H9 (cell line): ENCODE data around the gene DCANP1. TPM values are rescaled to one million over a fixed set of nuclear protein-coding genes. Genes with fewer than 3 reads are reported as not detected.

Source experiments
- DNase-seq: peaks from one replicate; pipeline ENCODE4 v3.0.0-alpha.2; 2017
- H2AFZ ChIP-seq: one replicate; pipeline ENCODE4 v1.6.1; 2013; ENCODE audit warnings: mild to moderate bottlenecking, low read length, control low read depth, moderate library complexity
- H2AK5ac ChIP-seq: 2 replicates; pipeline ENCODE4 v1.6.1; 2013; ENCODE audit warnings: low read length, control low read depth, mixed read lengths; ENCODE audit not compliant: insufficient read length
- H2BK120ac ChIP-seq: one replicate; pipeline ENCODE4 v1.6.1; 2013; ENCODE audit warnings: low read depth, mild to moderate bottlenecking, low read length, control low read depth, inconsistent platforms; ENCODE audit not compliant: poor library complexity, severe bottlenecking
- H2BK12ac ChIP-seq: 2 replicates; pipeline ENCODE4 v1.6.1; 2013; ENCODE audit warnings: low read length, control low read depth, mixed read lengths, low read depth; ENCODE audit not compliant: insufficient read length
- H2BK15ac ChIP-seq: 2 replicates; pipeline ENCODE4 v1.6.1; 2013; ENCODE audit warnings: low read depth, low read length, control low read depth
- H2BK20ac ChIP-seq: one replicate; pipeline ENCODE4 v1.6.1; 2013; ENCODE audit warnings: low read depth, mild to moderate bottlenecking, low read length, control low read depth, inconsistent platforms; ENCODE audit not compliant: poor library complexity, severe bottlenecking
- H2BK5ac ChIP-seq: 2 replicates; pipeline ENCODE4 v1.6.1; 2013; ENCODE audit warnings: low read length, control low read depth, mixed read lengths; ENCODE audit not compliant: insufficient read length
- H3K14ac ChIP-seq: 2 replicates; pipeline ENCODE4 v1.6.1; 2013; ENCODE audit warnings: low read length, control low read depth; ENCODE audit not compliant: insufficient read depth
- H3K18ac ChIP-seq: 2 replicates; pipeline ENCODE4 v1.6.1; 2013; ENCODE audit warnings: low read depth, mild to moderate bottlenecking, mixed read lengths, low read length, control low read depth; ENCODE audit not compliant: insufficient read length
- H3K23ac ChIP-seq: 2 replicates; pipeline ENCODE4 v1.6.1; 2013; ENCODE audit warnings: low read length, control low read depth, mixed read lengths, low read depth; ENCODE audit not compliant: insufficient read length
- H3K23me2 ChIP-seq: 2 replicates; pipeline ENCODE4 v1.6.1; 2013; ENCODE audit warnings: low read depth, mild to moderate bottlenecking, mixed read lengths, low read length, control low read depth; ENCODE audit not compliant: insufficient read length, poor library complexity, severe bottlenecking
- H3K27ac ChIP-seq: 2 replicates; pipeline ENCODE4 v1.5.1; 2013; ENCODE audit warnings: low read length, control low read depth, mixed read lengths, low read depth; ENCODE audit not compliant: insufficient read length
- H3K27me3 ChIP-seq: 2 replicates; pipeline ENCODE4 v1.6.1; 2013; ENCODE audit warnings: low read length, control low read depth, inconsistent platforms; ENCODE audit not compliant: insufficient read depth
- H3K4ac ChIP-seq: 2 replicates; pipeline ENCODE4 v1.6.1; 2013; ENCODE audit warnings: low read depth, mild to moderate bottlenecking, control low read depth, inconsistent platforms, low read length, moderate library complexity
- H3K4me1 ChIP-seq: 2 replicates; pipeline ENCODE4 v1.6.1; 2013; ENCODE audit warnings: low read length, control low read depth, inconsistent platforms; ENCODE audit not compliant: insufficient read depth
- H3K4me2 ChIP-seq: 2 replicates; pipeline ENCODE4 v1.6.1; 2013; ENCODE audit warnings: low read length, control low read depth, mixed read lengths; ENCODE audit not compliant: insufficient read length, insufficient read depth
- H3K56ac ChIP-seq: 2 replicates; pipeline ENCODE4 v1.6.1; 2013; ENCODE audit warnings: low read depth, mild to moderate bottlenecking, mixed read lengths, low read length, control low read depth; ENCODE audit not compliant: insufficient read length
- H3K79me1 ChIP-seq: 2 replicates; pipeline ENCODE4 v1.6.1; 2013; ENCODE audit warnings: low read depth, mild to moderate bottlenecking, moderate library complexity, low read length, control low read depth, inconsistent platforms; ENCODE audit not compliant: insufficient read depth, poor library complexity, severe bottlenecking
- H3K79me2 ChIP-seq: 2 replicates; pipeline ENCODE4 v1.6.1; 2013; ENCODE audit warnings: low read length, control low read depth, inconsistent platforms; ENCODE audit not compliant: insufficient read depth
- H3K9ac ChIP-seq: 2 replicates; pipeline ENCODE4 v1.6.1; 2013; ENCODE audit warnings: low read length, control low read depth, mixed read lengths; ENCODE audit not compliant: insufficient read length; ENCODE audit errors: extremely low read depth
- H3K9me3 ChIP-seq: one replicate; pipeline ENCODE4 v1.6.1; 2013; ENCODE audit warnings: low read depth, low read length, inconsistent platforms; ENCODE audit not compliant: control insufficient read depth
- H3T11ph ChIP-seq: one replicate; pipeline ENCODE4 v1.6.1; 2013; ENCODE audit warnings: mild to moderate bottlenecking, low read length, control low read depth, inconsistent platforms
- H4K20me1 ChIP-seq: one replicate; pipeline ENCODE4 v1.6.1; 2013; ENCODE audit not compliant: control insufficient read depth, insufficient read length, insufficient read depth
- H4K5ac ChIP-seq: 2 replicates; pipeline ENCODE4 v1.6.1; 2013; ENCODE audit warnings: low read depth, mild to moderate bottlenecking, mixed read lengths, low read length, control low read depth; ENCODE audit not compliant: insufficient read length
- H4K8ac ChIP-seq: replicated peaks from 2 replicates; pipeline ENCODE4 v1.6.1; 2013; ENCODE audit warnings: low read length, control low read depth, mixed read lengths, low read depth; ENCODE audit not compliant: insufficient read length
- H4K91ac ChIP-seq: 2 replicates; pipeline ENCODE4 v1.6.1; 2013; ENCODE audit warnings: low read depth, mild to moderate bottlenecking, moderate library complexity, mixed read lengths, low read length, control low read depth; ENCODE audit not compliant: insufficient read length
- H3K27ac Mint-ChIP-seq, 3 experiments: 2 replicates in 2 of 3; 3 replicates in 1 of 3; pipeline ENCODE4 v1.8.0; 2020 to 2021; ENCODE audit warnings: mixed read lengths in 3 of 3, mild to moderate bottlenecking in 1 of 3, moderate library complexity in 1 of 3
- H3K27me3 Mint-ChIP-seq: 2 replicates; pipeline ENCODE4 v1.8.0; 2021; ENCODE audit warnings: low read depth, mild to moderate bottlenecking, moderate library complexity, mixed read lengths
- H3K36me3 Mint-ChIP-seq, 3 experiments: 2 replicates in 2 of 3; 3 replicates in 1 of 3; pipeline ENCODE4 v1.8.0; 2020 to 2021; ENCODE audit warnings: low read depth in 3 of 3, mixed read lengths in 3 of 3; ENCODE audit not compliant: insufficient read depth in 1 of 3
- H3K4me1 Mint-ChIP-seq, 2 experiments: 2 replicates each; pipeline ENCODE4 v1.8.0; 2020; ENCODE audit warnings: mixed read lengths in 2 of 2
- H3K4me3 Mint-ChIP-seq, 2 experiments: 2 replicates in 1 of 2; 3 replicates in 1 of 2; pipeline ENCODE4 v1.8.0; 2020 to 2021; ENCODE audit warnings: mild to moderate bottlenecking in 2 of 2, mixed read lengths in 2 of 2, moderate library complexity in 1 of 2
- H3K9me3 Mint-ChIP-seq, 2 experiments: 2 replicates in 1 of 2; 3 replicates in 1 of 2; pipeline ENCODE4 v1.8.0; 2020; ENCODE audit warnings: mild to moderate bottlenecking in 2 of 2, mixed read lengths in 2 of 2, moderate library complexity in 1 of 2
- CTCF ChIP-seq: fragments of 200-600 bp; sonication (generic); conservative IDR thresholded peaks from 3 replicates; pipeline ENCODE4 v1.8.0; 2021; ENCODE audit warnings: antibody characterized with exemption, mild to moderate bottlenecking
- WGBS: extraction: QIAGEN DNeasy Blood & Tissue Kit; methylation state at CpG from one replicate; pipeline ENCODE4 v1.1.7; 2013; ENCODE audit warnings: missing lambda C conversion rate, low lambda C conversion rate, mixed read lengths; ENCODE audit not compliant: insufficient read length; ENCODE audit errors: extremely low coverage; 5-methylcytosine and 5-hydroxymethylcytosine counted together
- total RNA-seq: library from RNA; stranded (reverse); gene quantifications from 2 replicates; pipeline ENCODE4 v1.2.1, GENCODE V29; 2021

Gene DCANP1
- total RNA-seq, 1 experiment from 2014 or later, result not detected

DNA sequence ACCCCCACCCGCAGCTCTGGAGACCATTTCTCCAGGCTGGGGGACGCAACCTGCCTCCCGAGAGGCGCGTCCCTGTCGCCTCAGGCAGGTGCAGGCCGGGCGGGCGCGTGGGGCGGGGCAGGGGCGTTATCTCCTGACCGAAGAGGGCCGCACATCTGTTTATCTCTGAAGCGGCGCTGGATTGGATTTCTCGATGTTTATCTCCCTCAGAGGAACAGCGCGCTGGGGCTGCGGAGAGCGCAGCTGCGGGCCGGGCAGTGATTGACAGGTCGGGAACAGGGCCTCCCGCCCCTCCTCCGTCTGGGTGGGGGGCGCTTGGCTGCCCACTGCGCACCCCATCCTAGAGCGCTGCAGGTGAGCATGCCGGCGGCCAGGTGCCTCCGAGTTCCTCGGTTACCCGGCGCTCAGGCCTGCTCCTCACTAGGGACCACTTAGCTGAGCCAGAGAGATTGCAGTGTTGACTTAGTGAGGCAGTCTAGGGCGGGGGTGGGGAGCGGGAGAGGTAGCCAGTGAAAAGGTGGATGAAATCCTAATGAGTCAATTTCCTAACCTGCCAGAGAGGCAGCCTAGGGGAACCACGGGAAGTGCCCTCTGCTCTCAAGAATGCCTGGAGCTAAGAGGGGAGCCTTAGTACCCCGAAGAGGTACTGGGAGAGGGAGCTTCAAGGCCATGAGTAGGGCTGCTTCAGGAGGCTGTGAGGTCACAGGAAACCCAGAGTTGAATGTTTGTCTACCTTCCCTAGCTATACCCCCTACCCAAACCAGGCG, 44.6 kb upstream of the DCANP1 start:
- H3K4me1 Mint-ChIP-seq, result peaks cover 43 to 59% of the 10 kb centered on the region in 2 experiments
- Histone ChIP-seq H2BK5ac (no peak overlapping the region), H3K14ac (no peak overlapping the region), H2AFZ (no peak overlapping the region), H4K20me1 (no peaks in the 10 kb centered on the region), H3K9me3 (no peaks in the 10 kb centered on the region), H2AK5ac (no peak overlapping the region), H3K4me1 (peaks cover 2% of the 10 kb centered on the region; the same call in 1 of the 2 replicates), H3K23me2 (peaks cover 24% of the 10 kb centered on the region), H3K23ac (no peak overlapping the region), H4K5ac (no peak overlapping the region), H3K56ac (no peak overlapping the region), H3K27ac (no peak overlapping the region), H2BK15ac (no peak overlapping the region), H4K8ac (no peak overlapping the region), H3K79me2 (no peaks in the 10 kb centered on the region), H3K27me3 (peaks cover 85% of the 10 kb centered on the region), H3K79me1 (no peaks in the 10 kb centered on the region), H3K4ac (no peak overlapping the region), H3K9ac (no peak overlapping the region), H2BK20ac (no peak overlapping the region), H2BK12ac (no peak overlapping the region), H3T11ph (no peak overlapping the region), H3K18ac (no peak overlapping the region), H3K4me2 (peak overlapping the region; percentile 46), H2BK120ac (no peak overlapping the region), H4K91ac (no peak overlapping the region)
- no CpG with 5 or more reads among the region's 40 CpGs for WGBS
- no peak overlapping the region for H3K27ac Mint-ChIP-seq
- no peaks in the 10 kb centered on the region for H3K27me3 Mint-ChIP-seq
- peak; percentile 66 for DNase-seq
- 0 out of 7 replicates have a peak, but pooled peaks cover 0 to 2% (median 0%) of the 10 kb centered on the region in 3 experiments for H3K36me3 Mint-ChIP-seq
- H3K4me3 Mint-ChIP-seq, result peak overlapping the region; percentile 40 to 84
- peaks cover 2 to 11% of the 10 kb centered on the region in 2 experiments; a peak in 2 of 5 replicates for H3K9me3 Mint-ChIP-seq
- TF ChIP-seq CTCF, result no peak
